Measurements from ENCODE around the gene MYO7B.

Gene MYO7B

GRCh38 chr2:127654838-127655175, 119.3 kb downstream of the MYO7B start:
- H3K4me1 ChIP-seq (ENCODE audit: low read length) = no peaks in the 10 kb centered on the region
- H3K9ac ChIP-seq (ENCODE audit: low read length) = no peak overlapping the region
- H3K27ac ChIP-seq (ENCODE audit: low read length) = no peak overlapping the region
- H3K9me3 ChIP-seq (replicated peaks; ENCODE audit: insufficient read depth, low read length) = no peaks in the 10 kb centered on the region
- no peaks in the 10 kb centered on the region for H3K9me2 ChIP-seq (replicated peaks; ENCODE audit: insufficient read depth, low read length)
- no peak overlapping the region for H3K4me2 ChIP-seq (ENCODE audit: low read depth, low read length)
- no peaks in the 10 kb centered on the region for H3K79me2 ChIP-seq (ENCODE audit: low read length)
- no peaks in the 10 kb centered on the region for H3K36me3 ChIP-seq (replicated peaks; ENCODE audit: insufficient read depth, low read length)
- no peak for DNase-seq
- no peaks in the 10 kb centered on the region for H3F3A ChIP-seq (ENCODE audit: insufficient read depth, low read length)
- H3K4me3 ChIP-seq (ENCODE audit: low read length) = no peak overlapping the region
- no peak overlapping the region for H2AFZ ChIP-seq (ENCODE audit: low read length)
- no peak for TF ChIP-seq EZH2 (optimal IDR thresholded peaks at IDR 0.05; ENCODE audit: low read depth, low read length)
- no peak for TF ChIP-seq EZH2phosphoT487 (IDR thresholded peaks at IDR 0.05; ENCODE audit: low read length)
- TF ChIP-seq CTCF (IDR thresholded peaks at IDR 0.05; ENCODE audit: low read length) = no peak
- H4K20me1 ChIP-seq (ENCODE audit: insufficient read depth, low read length) = no peaks in the 10 kb centered on the region
- peaks cover 29% of the 10 kb centered on the region for H3K27me3 ChIP-seq (replicated peaks; ENCODE audit: insufficient read depth, low read length)

GRCh38 chr2:127655209-127656073, 120.0 kb downstream of the MYO7B start:
- Histone ChIP-seq H3K9me3 (replicated peaks; ENCODE audit: insufficient read depth, low read length) (no peaks in the 10 kb centered on the region), H3K36me3 (replicated peaks; ENCODE audit: insufficient read depth, low read length) (no peaks in the 10 kb centered on the region), H3K79me2 (ENCODE audit: low read length) (no peaks in the 10 kb centered on the region), H3K4me3 (ENCODE audit: low read length) (no peak overlapping the region), H3K9me2 (replicated peaks; ENCODE audit: insufficient read depth, low read length) (no peaks in the 10 kb centered on the region), H3K27ac (ENCODE audit: low read length) (no peak overlapping the region), H3K9ac (ENCODE audit: low read length) (no peak overlapping the region), H4K20me1 (ENCODE audit: insufficient read depth, low read length) (no peaks in the 10 kb centered on the region), H3K4me2 (ENCODE audit: low read depth, low read length) (no peak overlapping the region), H3F3A (ENCODE audit: insufficient read depth, low read length) (no peaks in the 10 kb centered on the region), H3K4me1 (ENCODE audit: low read length) (no peaks in the 10 kb centered on the region), H2AFZ (ENCODE audit: low read length) (no peak overlapping the region), H3K27me3 (replicated peaks; ENCODE audit: insufficient read depth, low read length) (peaks cover 28% of the 10 kb centered on the region)
- TF ChIP-seq EZH2 (optimal IDR thresholded peaks at IDR 0.05; ENCODE audit: low read depth, low read length) (no peak), CTCF (IDR thresholded peaks at IDR 0.05; ENCODE audit: low read length) (no peak), EZH2phosphoT487 (IDR thresholded peaks at IDR 0.05; ENCODE audit: low read length) (no peak)
- DNase-seq = no peak

GRCh38 chr2:127656569-127657231, 121.2 kb downstream of the MYO7B start:
- no peaks in the 10 kb centered on the region for H3K4me1 ChIP-seq (ENCODE audit: low read length)
- TF ChIP-seq CTCF (IDR thresholded peaks at IDR 0.05; ENCODE audit: low read length) (no peak), EZH2phosphoT487 (IDR thresholded peaks at IDR 0.05; ENCODE audit: low read length) (no peak), EZH2 (optimal IDR thresholded peaks at IDR 0.05; ENCODE audit: low read depth, low read length) (no peak)

More at GRCh38 chr2:127656569-127657231, 121.2 kb downstream of the MYO7B start:
- Histone ChIP-seq H3K4me2 (ENCODE audit: low read depth, low read length) (no peak overlapping the region), H3K9ac (ENCODE audit: low read length) (no peak overlapping the region), H3K27me3 (replicated peaks; ENCODE audit: insufficient read depth, low read length) (peaks cover 15% of the 10 kb centered on the region; the same call in 1 of the 2 replicates), H3K36me3 (replicated peaks; ENCODE audit: insufficient read depth, low read length) (no peaks in the 10 kb centered on the region), H2AFZ (ENCODE audit: low read length) (no peak overlapping the region), H3K9me3 (replicated peaks; ENCODE audit: insufficient read depth, low read length) (no peaks in the 10 kb centered on the region), H3K9me2 (replicated peaks; ENCODE audit: insufficient read depth, low read length) (no peaks in the 10 kb centered on the region), H3K79me2 (ENCODE audit: low read length) (no peaks in the 10 kb centered on the region), H3K27ac (ENCODE audit: low read length) (no peak overlapping the region), H4K20me1 (ENCODE audit: insufficient read depth, low read length) (no peaks in the 10 kb centered on the region), H3K4me3 (ENCODE audit: low read length) (no peak overlapping the region), H3F3A (ENCODE audit: insufficient read depth, low read length) (no peaks in the 10 kb centered on the region)
- DNase-seq = no peak
